ENCODE data around the gene RERE. TPM values are rescaled to one million over a fixed set of nuclear protein-coding genes. Genes with fewer than 3 reads are reported as not detected.
"Not testable (repeated sequence)": the region's sequence is repeated elsewhere in the genome, so short reads cannot be mapped to it uniquely, and the experiment has no call there.

The RERE gene
- total RNA-seq, 4 donors from 2014 or later, result 118 to 244 (median 131) TPM

GRCh38 chr1:8619419-8619818 lies 198.0 kb downstream of the RERE start:
- 43 to 67% methylated on average over 2 of the region's 2 CpGs for WGBS, 2 donors

GRCh38 chr1:8616791-8617190 lies 200.6 kb downstream of the RERE start:
- H3K9me3 ChIP-seq; H3K27me3 ChIP-seq; H3K27ac ChIP-seq; H3K36me3 ChIP-seq; DNase-seq; H3K4me3 ChIP-seq (replicated peaks in 1 of 3); H3K4me1 ChIP-seq; intact Hi-C loops (cut with DNase I): not testable (repeated sequence)
- 93 to 95% methylated on average over 8 of the region's 8 CpGs for WGBS, 2 donors

More at GRCh38 chr1:8619419-8619818, 198.0 kb downstream of the RERE start:
- intact Hi-C loops (cut with DNase I); H3K36me3 ChIP-seq; H3K9me3 ChIP-seq; H3K4me1 ChIP-seq; H3K4me3 ChIP-seq (replicated peaks in 1 of 3); H3K27me3 ChIP-seq; H3K27ac ChIP-seq; DNase-seq: not testable (repeated sequence)

- H3K9me3 ChIP-seq; H3K27me3 ChIP-seq; H3K4me1 ChIP-seq; H3K27ac ChIP-seq; intact Hi-C loops (cut with DNase I); DNase-seq; H3K36me3 ChIP-seq; H3K4me3 ChIP-seq (replicated peaks in 1 of 3): not testable (repeated sequence)
- WGBS, 2 donors, result 60 to 74% methylated on average over 3 of the region's 3 CpGs
These were observed 205.6 kb downstream of the RERE start for GRCh38 chr1:8611634-8612515.

- 94 to 97% methylated on average over 5 of the region's 5 CpGs for WGBS, 2 donors
- no peak for TF ChIP-seq POLR2A (IDR thresholded peaks at IDR 0.05)
- TF ChIP-seq CTCF (IDR thresholded peaks at IDR 0.05), result no peak
- no peak for DNase-seq
These were observed 209.5 kb downstream of the RERE start for GRCh38 chr1:8607906-8608305.

GRCh38 chr1:8604041-8604945 lies 213.1 kb downstream of the RERE start:
- H3K9me3 ChIP-seq, result no peaks in the 10 kb centered on the region
- DNase-seq, result no peak
- H3K27me3 ChIP-seq, result no peaks in the 10 kb centered on the region
- no peak for TF ChIP-seq POLR2A (IDR thresholded peaks at IDR 0.05)
- no peak for TF ChIP-seq CTCF (IDR thresholded peaks at IDR 0.05)
- WGBS, 2 donors, result 76 to 78% methylated on average over 7 of the region's 7 CpGs
- H3K4me3 ChIP-seq (replicated peaks in 1 of 3), result no peak overlapping the region
- no peaks in the 10 kb centered on the region for H3K36me3 ChIP-seq
- H3K4me1 ChIP-seq, result peaks cover 1 to 5% of the 10 kb centered on the region in 2 donors
- H3K27ac ChIP-seq, result no peak overlapping the region
- intact Hi-C loops (cut with DNase I), result no loop called here

More at GRCh38 chr1:8607906-8608305, 209.5 kb downstream of the RERE start:
- no peaks in the 10 kb centered on the region for H3K9me3 ChIP-seq
- H3K4me3 ChIP-seq (replicated peaks in 1 of 3), result no peak overlapping the region
- no peaks in the 10 kb centered on the region for H3K36me3 ChIP-seq
- H3K4me1 ChIP-seq, result no peaks in the 10 kb centered on the region
- intact Hi-C loops (cut with DNase I), result no loop called here
- H3K27ac ChIP-seq, result no peak overlapping the region
- H3K27me3 ChIP-seq, result no peaks in the 10 kb centered on the region

GRCh38 chr1:8603220-8603616 lies 214.2 kb downstream of the RERE start:
- Histone ChIP-seq H3K4me1 (peaks cover 12 to 15% of the 10 kb centered on the region in 2 donors), H3K9me3 (no peaks in the 10 kb centered on the region), H3K27ac (no peak overlapping the region), H3K27me3 (no peaks in the 10 kb centered on the region), H3K36me3 (no peaks in the 10 kb centered on the region), H3K4me3 (replicated peaks in 1 of 3) (no peak overlapping the region)
- intact Hi-C loops (cut with DNase I), result no loop called here
- 92 to 93% methylated on average over 4 of the region's 4 CpGs for WGBS, 2 donors
- no peak for DNase-seq
- TF ChIP-seq CTCF (IDR thresholded peaks at IDR 0.05), result no peak
- no peak for TF ChIP-seq POLR2A (IDR thresholded peaks at IDR 0.05)

Data from thyroid gland (tissue), 4 donors.